MM.1S (cell line): Measurements from ENCODE around the gene HSD17B14.

Experiments used
- EZH2 ChIP-seq: fragments of 300-600 bp; sonication (generic); optimal IDR thresholded peaks from 2 replicates; pipeline ENCODE3; 2017; ENCODE audit warnings: low read depth, mild to moderate bottlenecking, antibody characterized with exemption, low read length, mixed read lengths
- EZH2phosphoT487 ChIP-seq: fragments of 300-600 bp; sonication (generic); IDR thresholded peaks from 2 replicates; pipeline ENCODE4 v1.6.1; 2018; ENCODE audit warnings: antibody characterized with exemption, low read length
- TF ChIP-seq, protein P1 (sequence below): fragments of 300-600 bp; sonication (generic); IDR thresholded peaks from 2 replicates; pipeline ENCODE4 v1.5.1; 2016; ENCODE audit warnings: antibody characterized with exemption, low read length, mixed read lengths

DNA sequence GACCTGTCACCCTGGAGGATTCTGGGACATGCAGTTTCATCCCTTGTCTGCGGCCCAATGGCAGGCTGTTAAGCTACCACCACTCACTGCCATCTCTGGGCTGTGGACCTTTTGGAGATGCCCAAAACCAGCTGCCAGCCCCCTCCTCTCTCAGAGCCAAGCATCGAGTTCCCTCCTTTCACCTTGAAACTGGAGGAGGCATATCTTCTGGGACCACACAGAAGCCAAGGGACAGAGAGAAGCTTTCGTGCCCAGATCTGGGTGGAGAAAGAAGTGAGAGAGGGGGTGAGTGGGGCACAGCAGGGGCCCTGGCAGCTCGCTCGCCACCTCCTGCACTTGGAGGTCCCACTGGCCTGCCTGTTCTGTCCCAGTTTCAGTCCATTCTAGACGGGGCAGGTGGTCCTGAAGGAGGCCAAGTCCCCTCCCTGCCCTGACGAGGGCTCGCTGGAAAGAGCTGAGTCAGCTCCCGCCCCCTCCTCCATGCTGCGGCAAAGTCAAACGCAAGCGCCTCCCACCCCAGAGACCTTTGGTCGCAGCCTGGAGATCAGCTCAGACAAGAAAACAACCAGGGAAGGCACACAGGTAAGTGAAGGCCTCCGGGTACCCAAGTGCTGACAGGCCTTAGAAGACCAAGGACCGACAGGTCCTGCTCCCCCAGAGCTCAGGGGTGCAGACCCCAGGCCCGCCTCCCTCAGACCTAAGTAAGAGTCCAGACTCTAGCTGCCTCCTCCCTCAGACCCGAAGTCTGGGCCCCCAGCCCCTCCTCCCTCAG is 29.3 kb downstream of the HSD17B14 start:
- TF ChIP-seq, protein P1, sequence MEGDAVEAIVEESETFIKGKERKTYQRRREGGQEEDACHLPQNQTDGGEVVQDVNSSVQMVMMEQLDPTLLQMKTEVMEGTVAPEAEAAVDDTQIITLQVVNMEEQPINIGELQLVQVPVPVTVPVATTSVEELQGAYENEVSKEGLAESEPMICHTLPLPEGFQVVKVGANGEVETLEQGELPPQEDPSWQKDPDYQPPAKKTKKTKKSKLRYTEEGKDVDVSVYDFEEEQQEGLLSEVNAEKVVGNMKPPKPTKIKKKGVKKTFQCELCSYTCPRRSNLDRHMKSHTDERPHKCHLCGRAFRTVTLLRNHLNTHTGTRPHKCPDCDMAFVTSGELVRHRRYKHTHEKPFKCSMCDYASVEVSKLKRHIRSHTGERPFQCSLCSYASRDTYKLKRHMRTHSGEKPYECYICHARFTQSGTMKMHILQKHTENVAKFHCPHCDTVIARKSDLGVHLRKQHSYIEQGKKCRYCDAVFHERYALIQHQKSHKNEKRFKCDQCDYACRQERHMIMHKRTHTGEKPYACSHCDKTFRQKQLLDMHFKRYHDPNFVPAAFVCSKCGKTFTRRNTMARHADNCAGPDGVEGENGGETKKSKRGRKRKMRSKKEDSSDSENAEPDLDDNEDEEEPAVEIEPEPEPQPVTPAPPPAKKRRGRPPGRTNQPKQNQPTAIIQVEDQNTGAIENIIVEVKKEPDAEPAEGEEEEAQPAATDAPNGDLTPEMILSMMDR = no peak
- TF ChIP-seq EZH2phosphoT487 (no peak), EZH2 (no peak)
